GM19468 (cell line): Measurements from ENCODE around the gene OR10V1.

Source experiments
- ATAC-seq: cut with Tn5 transposase; IDR thresholded peaks from one replicate; pipeline ENCODE4 v1.9.1; 2021; ENCODE audit warnings: mild to moderate bottlenecking, moderate library complexity, moderate number of reproducible peaks; ENCODE audit not compliant: unreplicated experiment; ENCODE audit errors: extremely low read depth

OR10V1 gene

DNA sequence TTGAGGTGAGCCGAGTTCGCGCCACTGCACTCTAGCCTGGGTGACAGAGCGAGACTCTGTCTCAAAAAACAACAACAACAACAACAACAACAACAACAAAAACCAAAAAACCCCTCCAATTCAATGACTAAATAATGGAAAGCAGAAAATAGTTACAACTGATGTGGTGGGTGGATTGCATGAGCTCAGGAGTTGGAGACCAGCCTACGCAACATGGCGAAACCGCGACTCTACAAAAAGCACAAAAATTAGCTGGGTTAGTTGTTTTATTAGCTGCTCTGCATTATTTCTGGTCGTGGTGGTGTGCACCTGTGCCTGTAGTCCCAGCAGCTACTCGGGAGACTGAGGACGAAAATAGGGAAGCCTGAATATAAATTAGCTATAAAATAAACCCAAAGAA is 42.2 kb downstream of the OR10V1 start:
- ATAC-seq = no peak

GRCh38 chr11:59669611-59670009 is 44.0 kb downstream of the OR10V1 start:
- ATAC-seq = no peak

- peak; percentile 90 for ATAC-seq
These were observed 44.6 kb downstream of the OR10V1 start, which contains the start of gene PATL1 for GRCh38 chr11:59668950-59669610. Gene PATL1, minus strand, starts transcription at chr11:59669037. Its CDS starts 142 bp downstream, at chr11:59668895.

DNA sequence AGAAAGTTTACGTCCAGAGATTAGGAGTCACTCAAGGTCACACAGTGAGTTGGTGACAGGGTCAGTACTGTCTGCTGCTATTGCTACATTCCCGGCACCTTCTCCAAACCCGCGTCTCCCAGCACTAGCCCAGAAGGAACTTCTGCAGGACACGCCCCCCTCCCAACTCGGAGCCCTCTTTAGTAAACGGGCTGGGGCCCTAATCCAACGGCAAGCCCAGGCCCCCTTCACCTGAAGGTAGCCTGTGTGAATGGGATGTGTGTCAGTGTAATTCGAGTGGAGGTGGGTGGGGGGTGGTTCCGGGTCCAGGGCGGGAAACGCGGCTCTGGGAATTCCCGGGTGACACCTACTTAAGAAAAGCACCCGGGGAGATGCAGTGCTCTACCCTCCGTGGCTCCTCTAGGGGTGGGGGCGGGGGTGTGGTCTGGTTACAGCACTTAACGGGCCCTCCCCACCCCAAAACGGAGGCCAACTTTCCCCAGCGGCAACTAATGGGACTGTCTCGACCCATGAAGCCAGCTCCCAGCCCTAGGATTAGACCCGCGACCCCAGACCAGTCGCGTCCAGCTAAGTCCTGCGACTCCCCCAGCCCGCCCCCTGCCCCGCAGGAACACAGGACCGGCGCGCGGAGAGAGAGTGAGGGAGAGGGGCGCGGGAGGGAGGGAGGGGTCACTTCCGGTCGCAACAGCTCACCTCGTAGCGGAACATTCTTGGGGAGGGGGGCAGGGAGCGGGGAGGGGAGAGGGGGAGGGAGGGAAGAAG is 45.3 kb downstream of the OR10V1 start:
- ATAC-seq = no peak

DNA sequence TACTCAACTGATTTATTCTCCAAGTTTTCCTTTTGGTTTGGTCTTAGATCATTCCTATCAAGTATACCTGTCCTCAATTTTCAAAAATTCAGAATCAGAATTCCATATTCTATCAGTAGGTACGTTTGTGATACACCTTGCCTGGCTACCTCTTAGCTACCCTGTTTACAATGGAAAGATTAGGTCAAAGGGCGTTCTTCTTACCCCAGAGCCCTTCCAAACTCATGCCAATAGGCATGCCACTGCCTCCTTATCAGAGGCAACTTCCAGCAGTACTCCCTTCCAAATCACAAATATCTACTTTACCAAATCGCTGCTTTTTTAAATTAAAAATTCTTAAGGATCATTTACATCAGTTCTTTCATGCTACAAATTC is 45.8 kb downstream of the OR10V1 start:
- no peak for ATAC-seq

DNA sequence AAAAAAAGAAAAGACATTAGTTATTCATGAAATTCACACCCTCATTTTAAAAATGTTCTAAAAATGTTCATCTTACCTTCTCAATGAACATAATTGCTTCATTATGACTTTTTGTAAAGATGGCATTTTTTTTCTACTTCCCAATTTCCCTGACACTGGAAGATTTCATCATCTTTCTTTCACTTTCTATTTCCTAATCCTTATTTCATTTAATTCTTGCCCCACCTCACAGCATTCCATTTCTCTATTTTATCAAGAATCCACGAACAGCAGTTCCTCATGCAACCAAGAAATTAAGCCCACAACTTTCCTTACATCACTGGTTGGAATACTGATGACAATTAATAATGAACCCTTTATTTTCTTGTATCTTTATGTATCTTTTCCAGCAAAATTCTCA is 46.7 kb downstream of the OR10V1 start:
- no peak for ATAC-seq
